H7 (cell line): ENCODE data around the gene MYADML2. TPM values are rescaled to one million over a fixed set of nuclear protein-coding genes. Genes with fewer than 3 reads are reported as not detected.
A peak's percentile ranks its signal among the peaks of the same experiment; 100 is the strongest.

ENCODE experiments used
- DNase-seq: peaks from one replicate; pipeline ENCODE4 v3.0.0; 2012
- H3K27me3 ChIP-seq: 2 replicates; pipeline ENCODE4 v1.6.0; 2011; ENCODE audit warnings: mild to moderate bottlenecking, low read length; ENCODE audit not compliant: control insufficient read depth, insufficient read depth
- H3K36me3 ChIP-seq: replicated peaks from 2 replicates; pipeline ENCODE4 v1.5.1; 2011; ENCODE audit warnings: low read length; ENCODE audit not compliant: control insufficient read depth, insufficient read depth
- H3K4me3 ChIP-seq: 2 replicates; pipeline ENCODE4 v1.5.1; 2011; ENCODE audit warnings: low read depth, mild to moderate bottlenecking, control low read depth, low read length, moderate library complexity; ENCODE audit not compliant: insufficient read depth
- total RNA-seq: library from RNA; depleted of rRNA; stranded (reverse); fragments of >200 nt; shearing (Covaris generic); gene quantifications from 2 replicates; pipeline ENCODE4 v1.2.3, GENCODE V29; 2014

Gene MYADML2
- total RNA-seq, 1 experiment from 2014 or later: 0.24 TPM

DNA sequence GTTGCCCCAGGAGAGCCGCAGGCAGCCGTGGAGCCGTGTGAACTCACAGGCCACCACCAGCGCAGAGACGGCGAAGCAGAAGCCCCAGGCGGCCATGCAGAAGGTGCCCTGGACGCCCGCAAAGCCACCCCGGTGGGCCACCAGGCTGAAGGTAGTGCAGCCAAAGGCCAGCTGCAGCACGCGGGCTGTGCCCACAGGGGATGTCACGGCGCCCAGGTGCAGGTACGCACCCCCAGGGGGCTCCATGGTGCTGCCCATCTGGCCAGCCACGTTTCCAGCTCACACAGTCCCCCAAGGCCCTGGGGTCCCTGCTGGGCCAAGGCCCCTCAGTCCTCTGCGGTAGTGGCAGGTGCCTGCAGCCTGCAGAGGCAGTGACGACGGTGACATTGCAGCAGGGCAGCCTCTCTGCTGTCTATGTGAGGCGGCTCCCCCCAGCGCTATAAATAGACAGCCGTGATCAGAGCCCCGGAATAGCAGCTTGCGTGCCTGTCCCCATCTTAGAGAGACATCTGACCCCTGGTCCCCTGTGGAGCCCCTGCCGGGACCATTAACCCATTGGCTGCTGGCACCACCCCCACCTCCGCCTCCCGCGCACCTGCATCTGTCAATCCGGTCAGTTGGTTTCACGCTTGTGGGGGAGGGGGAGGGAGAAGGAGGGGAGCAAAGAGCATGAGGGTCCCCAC is 5.4 kb downstream of the MYADML2 start:
- Histone ChIP-seq H3K36me3 (no peaks in the 10 kb centered on the region), H3K4me3 (no peak overlapping the region), H3K27me3 (no peaks in the 10 kb centered on the region; the same call in 1 of the 2 replicates)
- peak; percentile 80 for DNase-seq

DNA sequence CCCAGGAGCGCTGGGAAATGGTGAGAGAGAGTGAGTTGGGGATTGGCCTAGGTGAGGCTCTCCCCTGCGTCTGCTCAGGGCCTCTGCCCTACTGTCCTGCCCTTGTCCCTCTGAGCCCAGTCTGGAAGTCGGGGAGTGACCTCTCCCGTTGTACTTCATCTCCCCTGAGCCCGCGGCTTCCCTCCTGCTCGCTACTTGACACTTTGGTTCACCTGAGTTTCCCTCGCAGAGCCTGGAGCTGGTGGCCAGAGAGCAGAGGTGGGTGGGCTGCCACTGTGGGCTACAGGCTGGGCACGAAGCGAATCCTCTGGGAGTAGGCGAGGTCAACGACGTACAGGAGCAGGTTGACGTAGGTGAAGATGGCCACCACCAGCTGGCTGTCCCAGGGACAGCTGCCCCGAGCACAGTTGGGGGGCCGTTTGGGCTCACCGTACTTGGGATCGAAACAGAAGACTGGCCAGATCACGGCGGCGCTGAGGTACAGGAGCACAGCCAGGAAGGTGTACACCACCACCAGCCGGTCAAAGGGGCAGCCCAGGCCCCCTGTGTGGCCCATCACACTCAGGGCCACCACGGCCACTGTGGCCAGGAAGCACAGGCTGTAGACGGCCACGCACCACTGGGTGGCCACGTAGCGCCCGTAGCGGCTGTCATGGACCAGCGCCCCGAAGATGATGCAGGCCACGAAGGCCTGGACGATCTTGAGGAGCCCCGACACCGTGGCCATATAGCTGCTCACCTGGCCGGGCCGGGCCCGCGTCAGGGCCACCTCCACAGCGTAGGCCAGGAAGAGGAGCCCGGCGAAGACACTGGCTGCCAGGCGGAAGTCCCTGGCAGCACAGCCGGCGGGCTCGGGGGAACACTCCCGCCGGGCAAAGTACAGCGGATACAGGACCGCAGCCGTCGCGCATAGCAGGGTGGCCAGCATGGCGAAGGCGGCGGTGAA is 6.2 kb downstream of the MYADML2 start:
- peak; percentile 56 for DNase-seq
- Histone ChIP-seq H3K27me3 (no peaks in the 10 kb centered on the region; the same call in 1 of the 2 replicates), H3K36me3 (no peaks in the 10 kb centered on the region), H3K4me3 (no peak overlapping the region)

DNA sequence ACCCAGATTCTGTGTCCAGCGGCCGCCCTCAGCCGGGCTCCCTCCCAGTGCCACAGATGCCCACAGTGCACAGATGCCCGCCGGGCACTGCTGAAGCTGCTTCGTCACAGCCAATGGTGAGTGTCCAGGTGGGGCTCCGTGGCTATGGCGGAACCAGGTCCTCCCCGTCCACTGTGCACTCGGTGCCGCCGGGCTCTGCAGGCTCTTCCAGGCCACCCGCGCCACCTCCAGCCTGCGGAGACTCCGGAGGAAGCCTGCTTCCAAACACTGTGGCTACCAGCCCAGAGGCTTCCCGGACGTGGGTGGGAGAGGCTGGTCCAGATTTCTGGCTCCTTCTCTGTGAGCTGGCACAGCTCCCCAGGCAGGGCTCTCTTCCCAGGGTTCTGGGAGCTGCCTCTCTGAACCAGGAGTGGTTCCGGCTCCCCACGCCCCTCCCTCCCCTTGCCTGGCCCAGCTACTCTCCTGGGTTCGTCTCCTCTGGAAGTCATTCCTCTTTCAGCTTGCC is 7.1 kb downstream of the MYADML2 start:
- Histone ChIP-seq H3K27me3 (no peaks in the 10 kb centered on the region; the same call in 1 of the 2 replicates), H3K4me3 (no peak overlapping the region), H3K36me3 (peaks cover 4% of the 10 kb centered on the region)
- no peak for DNase-seq

DNA sequence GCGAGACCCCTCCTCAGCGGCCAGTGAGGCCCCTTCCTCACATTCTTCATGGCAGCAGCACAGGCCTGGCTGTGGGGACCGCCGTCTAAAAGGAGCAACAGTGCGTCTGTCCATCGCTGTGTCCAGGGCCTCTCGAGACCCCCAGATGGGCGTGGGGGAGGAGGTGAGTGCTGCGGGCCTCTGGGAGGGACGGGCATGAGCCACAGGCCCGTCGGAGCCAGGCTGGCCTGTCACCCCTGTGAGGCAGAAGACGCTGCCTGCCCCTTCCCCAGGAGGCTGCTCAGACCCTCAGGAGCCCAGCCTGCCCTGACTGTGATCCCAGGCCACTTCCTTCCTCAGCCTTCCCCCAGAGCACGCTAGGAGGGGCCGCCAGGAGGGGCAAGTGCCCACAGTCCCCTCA is 7.8 kb downstream of the MYADML2 start:
- Histone ChIP-seq H3K4me3 (no peak overlapping the region), H3K27me3 (no peaks in the 10 kb centered on the region; the same call in 1 of the 2 replicates), H3K36me3 (peaks cover 8% of the 10 kb centered on the region)
- no peak for DNase-seq

DNA sequence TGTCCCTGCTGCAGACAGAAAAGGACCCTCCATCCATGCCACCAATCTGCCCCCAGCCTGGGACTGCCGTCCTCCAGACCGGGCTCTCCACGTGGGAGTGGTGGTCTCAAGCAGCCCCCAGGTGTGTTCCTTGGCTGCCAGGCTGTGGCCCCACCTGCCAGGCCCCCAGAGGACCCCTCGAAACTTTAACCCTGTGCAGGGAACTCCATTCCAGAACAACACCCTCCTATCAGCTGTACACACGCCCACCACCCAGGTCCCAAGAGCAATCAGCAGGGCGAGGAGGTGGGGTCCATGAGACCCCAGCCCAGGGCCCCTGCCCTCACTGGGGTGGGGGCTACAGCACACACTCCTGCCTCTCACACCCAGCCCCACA is 11.3 kb downstream of the MYADML2 start:
- H3K4me3 ChIP-seq: peak overlapping the region; percentile 5; the same call in 1 of the 2 replicates

DNA sequence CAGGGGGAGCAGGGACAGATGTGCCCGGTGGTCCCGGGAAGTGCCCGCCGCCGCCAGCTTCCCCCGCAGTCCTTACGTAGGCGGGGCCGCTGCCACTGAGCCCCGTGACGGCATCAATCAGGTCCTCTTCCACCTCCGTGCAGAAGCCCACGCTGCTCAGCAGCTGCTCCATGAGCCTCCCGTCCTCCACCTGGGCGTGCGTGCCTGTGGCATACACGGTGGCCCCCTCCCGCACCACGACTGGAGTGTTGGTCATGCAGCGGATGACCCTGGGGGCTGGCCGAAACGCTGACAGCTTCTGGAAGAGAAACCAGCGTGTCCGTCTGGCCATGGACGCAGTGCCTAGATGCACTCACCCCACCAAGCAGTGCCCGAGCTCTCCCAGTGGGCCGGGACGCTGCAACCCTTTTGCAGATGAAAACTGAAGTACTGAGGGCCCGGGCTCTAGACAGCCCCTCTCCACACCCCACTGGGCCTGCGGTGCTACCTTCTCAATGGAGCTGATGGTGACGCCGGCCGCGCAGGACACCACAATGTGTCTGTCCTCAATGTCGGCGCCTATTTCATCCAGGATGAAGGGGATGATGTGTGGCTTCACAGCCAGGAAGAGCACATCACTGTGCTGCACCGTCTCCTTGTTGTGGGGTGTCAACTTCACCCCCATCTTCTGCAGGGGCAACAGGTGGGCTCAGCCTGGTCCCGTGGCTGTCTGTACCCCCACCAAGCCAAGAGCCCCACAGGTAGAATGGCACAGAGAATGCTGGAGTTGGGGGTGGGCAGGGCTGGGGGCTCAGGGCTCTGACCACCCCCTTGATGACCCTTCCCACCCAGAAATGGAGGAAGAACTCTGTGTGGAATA is 12.0 kb downstream of the MYADML2 start:
- Histone ChIP-seq H3K36me3 (peaks cover 12% of the 10 kb centered on the region), H3K4me3 (no peak overlapping the region), H3K27me3 (no peaks in the 10 kb centered on the region; the same call in 1 of the 2 replicates)
- no peak for DNase-seq

More for the DNA sequence above, 11.3 kb downstream of the MYADML2 start:
- no peak for DNase-seq
- H3K36me3 ChIP-seq: peaks cover 12% of the 10 kb centered on the region
- no peaks in the 10 kb centered on the region; the same call in 1 of the 2 replicates for H3K27me3 ChIP-seq

DNA sequence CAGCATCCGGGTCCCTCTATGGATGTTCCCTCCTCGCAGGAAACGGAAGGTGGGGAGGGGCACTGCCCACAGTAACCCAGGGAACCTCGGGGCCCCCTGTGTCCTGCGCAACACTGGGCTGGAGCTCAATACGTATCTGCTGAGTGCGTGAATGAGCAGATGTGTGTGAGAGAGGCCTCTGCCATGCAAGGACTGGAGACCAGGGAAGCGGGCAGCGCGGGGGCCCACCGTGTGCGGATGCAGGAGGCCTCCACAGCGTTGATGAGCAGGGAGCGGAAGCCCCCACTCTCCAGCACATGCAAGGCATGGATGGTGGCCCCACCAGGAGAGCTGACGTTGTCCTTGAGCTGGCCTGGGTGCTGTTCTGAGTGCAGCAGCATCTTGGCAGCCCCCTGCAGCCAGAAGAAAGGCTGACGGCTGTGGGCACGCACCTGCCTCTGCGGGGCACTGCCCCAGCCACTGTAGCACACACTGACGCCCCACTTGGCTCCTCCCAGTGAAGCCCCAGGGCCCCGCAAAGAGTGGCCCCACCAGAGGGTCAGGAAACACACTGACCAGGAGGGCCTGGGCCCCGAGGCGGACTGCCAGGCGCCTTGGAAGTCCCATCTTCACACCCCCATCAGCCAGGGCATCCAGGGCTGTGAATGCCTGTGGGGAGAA is 12.8 kb downstream of the MYADML2 start:
- no peak for DNase-seq
- H3K36me3 ChIP-seq: peaks cover 12% of the 10 kb centered on the region
- H3K27me3 ChIP-seq: no peaks in the 10 kb centered on the region; the same call in 1 of the 2 replicates
- no peak overlapping the region for H3K4me3 ChIP-seq

DNA sequence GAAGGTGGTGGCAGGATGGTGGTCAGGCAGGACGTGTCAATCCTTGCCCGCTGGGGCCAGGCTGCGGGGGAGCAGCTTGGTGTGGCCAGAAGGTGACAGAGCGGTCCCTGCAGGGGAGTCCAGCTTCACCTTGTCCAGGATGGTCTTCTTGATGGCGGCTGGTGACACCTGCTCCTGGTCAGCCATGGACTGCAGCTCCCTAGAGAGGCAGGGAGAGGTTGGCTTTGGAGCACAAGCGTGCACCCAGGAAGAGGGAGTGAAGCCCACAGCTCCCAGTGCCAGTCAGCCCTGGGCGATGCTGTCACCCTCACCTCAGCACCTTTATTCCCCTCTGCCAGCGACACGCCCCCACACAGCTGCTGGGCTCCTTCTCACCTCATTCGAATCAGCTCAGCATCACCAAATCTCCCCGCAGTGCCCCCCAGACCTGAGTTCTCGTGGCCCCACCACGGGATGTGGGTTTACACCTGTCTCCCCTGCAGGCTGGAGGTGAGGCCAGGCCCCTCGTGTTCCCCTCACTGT is 13.8 kb downstream of the MYADML2 start:
- H3K4me3 ChIP-seq: no peak overlapping the region
- DNase-seq: no peak
- H3K36me3 ChIP-seq: peaks cover 12% of the 10 kb centered on the region
- H3K27me3 ChIP-seq: peaks cover 8% of the 10 kb centered on the region

DNA sequence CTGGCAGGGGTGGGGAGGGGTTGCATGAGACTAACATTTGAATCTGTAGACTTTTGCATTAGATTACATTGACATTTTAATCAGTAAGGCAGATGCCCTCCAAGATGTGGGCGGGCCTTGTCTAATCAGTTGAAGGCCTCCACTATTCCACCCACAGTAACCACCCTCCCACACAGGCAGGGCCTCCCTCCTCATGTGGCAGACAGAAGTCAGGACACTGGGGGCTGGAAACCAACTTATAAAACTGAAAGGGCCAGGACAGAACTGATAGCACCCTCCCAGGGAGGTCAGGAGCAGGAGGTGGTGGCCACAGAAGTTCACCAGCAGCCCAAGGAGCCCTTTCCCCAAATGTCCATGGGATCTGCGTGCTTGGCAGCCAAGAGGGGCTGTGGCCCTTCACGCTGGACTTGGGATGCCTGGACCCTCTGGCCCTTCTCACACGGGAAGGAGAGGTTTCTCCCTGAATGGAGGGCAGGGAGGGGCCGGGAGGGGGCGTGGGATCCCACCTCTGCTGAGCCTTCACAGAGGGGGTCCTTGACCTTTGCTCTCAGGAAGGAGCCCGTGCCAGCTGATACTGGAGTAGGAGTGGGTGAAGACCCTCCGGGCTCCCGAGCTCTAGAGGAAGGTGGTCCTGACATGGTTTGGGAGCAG is 14.6 kb downstream of the MYADML2 start:
- DNase-seq: no peak
- Histone ChIP-seq H3K36me3 (peaks cover 12% of the 10 kb centered on the region), H3K4me3 (no peak overlapping the region), H3K27me3 (peaks cover 10% of the 10 kb centered on the region)

DNA sequence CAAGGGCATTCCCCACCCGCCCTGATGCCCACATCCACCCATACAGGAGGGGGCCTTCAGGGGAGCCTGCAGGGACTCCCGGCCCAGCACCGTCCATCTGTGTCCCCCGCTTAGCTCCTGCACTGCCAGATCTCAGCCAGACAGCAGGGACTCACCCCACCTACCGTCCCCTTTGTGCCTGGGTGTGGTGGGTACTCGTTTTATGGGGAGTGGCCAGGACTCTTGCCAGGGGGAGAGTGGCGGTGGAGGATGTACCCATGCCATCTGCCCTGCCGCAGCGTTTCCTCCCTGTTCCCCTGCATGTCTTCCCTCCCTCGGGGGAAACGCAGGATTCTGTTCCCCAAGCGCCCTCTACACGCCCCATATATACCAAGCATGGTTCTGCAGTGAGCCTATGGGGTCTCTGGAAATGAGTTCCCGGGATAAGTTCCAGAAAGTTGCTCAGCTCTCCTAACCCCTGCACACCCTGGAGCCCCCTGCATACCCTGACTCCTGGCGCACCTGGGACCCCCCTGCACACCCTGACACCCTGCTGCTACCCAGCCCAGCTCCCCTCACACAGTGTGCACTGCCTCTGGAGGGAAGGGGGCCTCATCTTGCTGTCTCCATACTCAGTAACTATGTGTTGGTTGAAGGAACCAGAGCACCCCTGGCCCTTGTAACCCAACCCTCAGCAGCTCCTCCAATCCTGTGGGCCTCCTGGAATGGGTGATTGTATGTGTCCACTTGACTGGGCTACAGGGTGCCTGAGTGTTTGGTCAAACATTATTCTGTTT is 15.3 kb downstream of the MYADML2 start:
- peaks cover 12% of the 10 kb centered on the region for H3K36me3 ChIP-seq
- DNase-seq: no peak

DNA sequence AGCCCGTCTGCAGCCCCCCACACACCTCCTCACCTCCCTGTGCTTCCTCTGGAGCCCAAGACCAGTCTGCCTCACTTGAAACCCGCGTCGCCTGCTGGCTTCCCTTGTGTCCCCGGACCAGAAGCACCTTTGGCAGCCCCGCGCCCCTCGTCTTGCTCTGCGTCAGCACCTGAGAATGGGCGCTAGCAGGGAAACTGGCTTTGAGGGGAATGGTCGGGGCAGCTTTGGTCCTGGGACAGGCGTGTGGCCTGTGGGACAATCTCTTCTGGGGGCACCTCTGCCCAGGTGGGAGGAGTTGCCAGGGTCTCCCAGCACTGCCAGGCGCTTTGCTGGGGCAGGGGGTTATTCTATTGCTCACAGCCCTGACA is 15.9 kb downstream of the MYADML2 start:
- no peak for DNase-seq

More for the DNA sequence above, 15.3 kb downstream of the MYADML2 start:
- Histone ChIP-seq H3K27me3 (peaks cover 10% of the 10 kb centered on the region), H3K4me3 (no peak overlapping the region)

DNA sequence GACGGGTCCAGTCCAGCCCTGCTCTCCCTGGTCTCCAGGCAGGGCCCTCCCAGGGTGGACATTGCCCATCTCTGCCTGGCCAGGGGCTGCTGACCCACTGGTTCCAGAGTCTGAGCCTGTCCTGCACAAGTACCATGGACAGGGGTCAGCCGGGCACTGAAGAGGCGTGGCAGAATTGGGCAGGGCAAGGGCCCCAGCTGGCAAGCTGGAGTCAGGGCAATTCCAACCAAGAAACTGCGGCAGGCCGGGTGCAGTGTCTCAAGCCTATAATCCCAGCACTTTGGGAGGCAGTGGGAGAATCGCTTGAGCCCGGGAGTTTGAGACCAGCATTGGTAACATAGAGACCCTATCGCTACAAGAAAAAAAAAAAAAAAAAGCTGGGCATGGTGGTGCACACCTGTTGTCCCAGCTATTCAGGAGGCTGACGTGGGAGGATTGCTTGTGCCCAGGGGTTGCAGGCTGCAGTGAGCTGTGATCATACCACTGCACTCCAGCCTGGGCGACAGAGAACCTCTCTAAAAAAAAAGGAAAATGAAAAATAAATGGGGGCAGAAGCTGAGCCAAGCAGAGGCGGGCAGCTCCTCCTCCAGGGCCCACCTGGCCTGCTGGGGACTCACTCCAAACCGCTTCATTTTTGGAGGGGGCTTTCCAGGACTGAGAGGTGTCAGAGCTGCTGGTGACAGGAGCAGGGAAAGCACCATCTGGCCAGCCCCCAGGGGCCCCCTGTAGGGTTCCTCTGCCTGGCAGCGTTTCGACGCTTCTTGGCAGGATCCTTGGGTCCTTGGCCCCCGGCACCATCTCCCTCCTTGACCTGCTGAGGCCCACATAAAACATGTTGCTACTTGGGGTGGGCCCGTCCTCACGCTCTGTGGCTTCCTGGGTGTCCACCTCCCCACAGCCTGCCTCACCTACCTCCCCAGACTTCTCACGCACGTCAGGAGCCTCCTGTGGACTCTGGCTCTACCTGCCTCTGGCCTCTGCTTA is 16.6 kb downstream of the MYADML2 start:
- no peak for DNase-seq
- Histone ChIP-seq H3K4me3 (no peak overlapping the region), H3K36me3 (peaks cover 12% of the 10 kb centered on the region), H3K27me3 (peaks cover 10% of the 10 kb centered on the region)

More for the DNA sequence above, 15.9 kb downstream of the MYADML2 start:
- Histone ChIP-seq H3K27me3 (peaks cover 10% of the 10 kb centered on the region), H3K4me3 (no peak overlapping the region), H3K36me3 (peaks cover 12% of the 10 kb centered on the region)
